ENCODE data around the gene WDR37. TPM values are rescaled to one million over a fixed set of nuclear protein-coding genes. Genes with fewer than 3 reads are reported as not detected.

The WDR37 gene
- total RNA-seq, 4 donors from 2014 or later: 9.4 to 18.9 (median 11.9) TPM

- no peak for TF ChIP-seq POLR2A (IDR thresholded peaks at IDR 0.05)
- no peak overlapping the region for H3K4me3 ChIP-seq (ENCODE audit: low read depth, poor library complexity, severe bottlenecking)
- 81 to 90% methylated on average over 19 of the region's 19 CpGs for WGBS, 2 donors
- intact Hi-C loops (cut with DNase I; ENCODE audit: low total_unique reads): no loop called here
- no peak for DNase-seq (ENCODE audit: low spot score in 2 of 2)
These were observed 33.0 kb downstream of the WDR37 start for GRCh38 chr10:1089017-1089689.

DNA sequence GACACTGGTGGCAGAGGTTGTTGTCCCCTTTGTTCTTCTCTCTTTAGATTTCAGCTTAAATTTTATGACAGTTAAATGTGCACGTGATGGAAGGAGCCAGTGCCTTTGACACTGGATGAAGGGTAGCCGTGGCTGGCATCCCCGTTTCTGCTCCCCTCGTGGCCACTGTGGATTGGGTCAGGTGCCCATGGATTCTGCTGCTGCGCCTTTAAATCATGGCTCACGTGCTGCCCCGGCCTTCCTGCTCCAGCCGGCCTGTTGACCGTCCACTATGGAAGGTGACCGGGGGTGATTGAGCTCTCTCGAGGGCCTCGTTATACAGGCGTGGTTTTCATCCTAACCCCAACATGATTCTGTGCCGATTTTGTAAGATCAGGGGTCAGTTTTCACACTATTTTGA lies 34.5 kb downstream of the WDR37 start:
- H3K4me3 ChIP-seq (ENCODE audit: low read depth, poor library complexity, severe bottlenecking): no peak overlapping the region
- WGBS, 2 donors: 96 to 97% methylated on average over 14 of the region's 14 CpGs
- no peak for TF ChIP-seq POLR2A (IDR thresholded peaks at IDR 0.05)
- TF ChIP-seq, protein P1, sequence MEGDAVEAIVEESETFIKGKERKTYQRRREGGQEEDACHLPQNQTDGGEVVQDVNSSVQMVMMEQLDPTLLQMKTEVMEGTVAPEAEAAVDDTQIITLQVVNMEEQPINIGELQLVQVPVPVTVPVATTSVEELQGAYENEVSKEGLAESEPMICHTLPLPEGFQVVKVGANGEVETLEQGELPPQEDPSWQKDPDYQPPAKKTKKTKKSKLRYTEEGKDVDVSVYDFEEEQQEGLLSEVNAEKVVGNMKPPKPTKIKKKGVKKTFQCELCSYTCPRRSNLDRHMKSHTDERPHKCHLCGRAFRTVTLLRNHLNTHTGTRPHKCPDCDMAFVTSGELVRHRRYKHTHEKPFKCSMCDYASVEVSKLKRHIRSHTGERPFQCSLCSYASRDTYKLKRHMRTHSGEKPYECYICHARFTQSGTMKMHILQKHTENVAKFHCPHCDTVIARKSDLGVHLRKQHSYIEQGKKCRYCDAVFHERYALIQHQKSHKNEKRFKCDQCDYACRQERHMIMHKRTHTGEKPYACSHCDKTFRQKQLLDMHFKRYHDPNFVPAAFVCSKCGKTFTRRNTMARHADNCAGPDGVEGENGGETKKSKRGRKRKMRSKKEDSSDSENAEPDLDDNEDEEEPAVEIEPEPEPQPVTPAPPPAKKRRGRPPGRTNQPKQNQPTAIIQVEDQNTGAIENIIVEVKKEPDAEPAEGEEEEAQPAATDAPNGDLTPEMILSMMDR (IDR thresholded peaks at IDR 0.05): no peak
- DNase-seq (ENCODE audit: low spot score in 2 of 2): no peak
- intact Hi-C loops (cut with DNase I; ENCODE audit: low total_unique reads): no loop called here

DNA sequence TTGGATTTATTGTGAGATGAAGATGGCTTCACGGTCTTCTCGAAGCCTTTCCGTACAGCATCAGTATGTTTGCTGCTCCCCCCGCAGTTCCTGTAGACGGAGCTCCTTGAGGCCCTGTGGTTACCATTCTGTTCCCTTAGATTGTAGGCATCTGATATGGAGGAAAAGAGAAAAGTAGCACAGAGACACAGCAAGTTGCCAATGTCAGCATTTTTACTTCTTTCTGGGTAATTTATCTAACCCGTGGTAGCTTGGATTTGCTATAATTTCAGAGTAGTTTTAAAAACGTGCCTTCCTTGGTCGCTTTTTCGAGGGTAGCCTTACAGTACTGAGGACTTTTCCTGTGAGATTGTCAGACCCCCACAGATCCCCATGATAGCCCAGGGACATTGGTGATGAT lies 37.5 kb downstream of the WDR37 start:
- 94 to 96% methylated on average over 9 of the region's 9 CpGs for WGBS, 2 donors
- H3K4me3 ChIP-seq (ENCODE audit: low read depth, poor library complexity, severe bottlenecking): no peak overlapping the region
- intact Hi-C loops (cut with DNase I; ENCODE audit: low total_unique reads): no loop called here
- TF ChIP-seq, protein P1 (IDR thresholded peaks at IDR 0.05): no peak
- TF ChIP-seq POLR2A (IDR thresholded peaks at IDR 0.05): no peak
- DNase-seq (ENCODE audit: low spot score in 2 of 2): no peak

GRCh38 chr10:1094112-1095057 lies 38.2 kb downstream of the WDR37 start:
- intact Hi-C loops (cut with DNase I; ENCODE audit: low total_unique reads): no loop called here
- TF ChIP-seq POLR2A (IDR thresholded peaks at IDR 0.05): no peak
- TF ChIP-seq, protein P1 (IDR thresholded peaks at IDR 0.05): no peak
- DNase-seq (ENCODE audit: low spot score in 2 of 2): peak in 1 of 2 donors; percentile 59
- WGBS, 2 donors: 94 to 96% methylated on average over 15 of the region's 15 CpGs
- H3K4me3 ChIP-seq (ENCODE audit: low read depth, poor library complexity, severe bottlenecking): no peak overlapping the region

GRCh38 chr10:1095498-1095897 lies 39.3 kb downstream of the WDR37 start:
- WGBS, 2 donors: 88 to 92% methylated on average over 12 of the region's 12 CpGs

More at GRCh38 chr10:1095498-1095897, 39.3 kb downstream of the WDR37 start:
- peak in 1 of 2 donors; percentile 71 for DNase-seq (ENCODE audit: low spot score in 2 of 2)
- TF ChIP-seq, protein P1 (IDR thresholded peaks at IDR 0.05): no peak
- no peak for TF ChIP-seq POLR2A (IDR thresholded peaks at IDR 0.05)
- intact Hi-C loops (cut with DNase I; ENCODE audit: low total_unique reads): no loop called here
- H3K4me3 ChIP-seq (ENCODE audit: low read depth, poor library complexity, severe bottlenecking): no peak overlapping the region

Measured in lower leg skin (tissue), 4 donors.